SIG-M5 treated with dmso at 0.1 percent for 504 hours (cell line): ENCODE measurements around the gene TRMT112.
A peak's percentile ranks its signal among the peaks of the same experiment; 100 is the strongest.
"Not testable (repeated sequence)": the region's sequence is repeated elsewhere in the genome, so short reads cannot be mapped to it uniquely, and the experiment has no call there.

Experiments
- DNase-seq: peaks from one replicate; lab custom pipeline; 2025; ENCODE audit not compliant: unreplicated experiment; lab: John Stamatoyannopoulos, UW

TRMT112 gene

DNA sequence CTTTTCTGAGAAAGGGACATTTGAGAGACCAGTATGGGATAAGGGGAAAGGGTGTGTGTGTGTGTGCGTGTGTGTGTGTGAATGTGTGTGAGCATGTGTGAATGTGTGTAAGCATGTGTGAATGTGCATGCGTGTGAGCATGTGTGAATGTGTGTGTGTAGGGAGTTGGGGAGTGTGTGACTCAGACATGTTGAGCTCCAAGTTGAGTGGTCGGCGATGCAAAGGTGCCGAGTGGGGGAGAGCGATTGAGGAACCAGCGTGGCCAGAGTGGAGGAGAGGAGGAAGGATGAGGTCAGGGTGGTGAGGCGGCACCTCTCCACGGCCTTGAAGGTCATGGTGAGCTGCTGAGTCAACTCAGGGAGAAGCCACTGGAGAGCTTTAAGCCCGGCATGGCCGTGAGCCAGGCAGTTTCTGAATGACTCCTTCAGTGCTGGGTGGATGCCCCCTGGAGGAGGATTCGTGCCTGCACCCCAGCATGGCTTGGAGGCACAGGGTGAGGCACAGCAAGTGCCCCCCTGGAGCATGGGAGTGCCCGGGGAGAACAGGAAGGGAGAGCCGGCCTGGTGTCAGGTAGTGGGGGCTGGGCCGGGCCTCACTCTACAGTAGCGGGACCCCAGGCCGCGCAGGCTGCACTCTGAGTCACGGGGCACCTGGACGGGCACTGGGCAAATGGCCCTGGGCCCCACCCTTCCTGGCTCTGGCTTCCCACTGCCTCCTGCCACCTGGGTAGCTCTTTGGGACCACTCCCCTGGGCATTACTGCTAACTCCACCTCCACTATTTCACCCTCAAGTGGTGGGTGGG, 14.4 kb upstream of the TRMT112 start:
- peak; percentile 71 for DNase-seq

DNA sequence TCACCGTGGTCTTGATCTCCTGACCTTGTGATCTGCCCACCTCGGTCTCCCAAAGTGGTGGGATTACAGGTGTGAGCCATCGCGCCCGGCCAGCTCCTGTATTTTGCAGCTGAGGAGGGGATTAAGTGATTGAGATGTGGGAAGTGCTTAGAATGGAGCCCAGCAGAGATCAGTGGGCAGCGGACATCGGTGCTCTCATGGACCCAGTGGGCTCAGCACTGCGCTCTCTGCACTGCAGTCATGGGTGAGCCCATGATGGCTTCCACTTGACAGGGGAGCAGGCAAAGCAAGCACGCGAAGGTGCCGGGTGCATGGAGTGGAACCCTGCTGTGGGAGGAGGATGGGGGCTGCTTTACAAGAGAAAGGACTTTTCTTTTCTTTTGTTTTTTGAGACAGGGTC, 13.5 kb upstream of the TRMT112 start:
- DNase-seq: no peak

DNA sequence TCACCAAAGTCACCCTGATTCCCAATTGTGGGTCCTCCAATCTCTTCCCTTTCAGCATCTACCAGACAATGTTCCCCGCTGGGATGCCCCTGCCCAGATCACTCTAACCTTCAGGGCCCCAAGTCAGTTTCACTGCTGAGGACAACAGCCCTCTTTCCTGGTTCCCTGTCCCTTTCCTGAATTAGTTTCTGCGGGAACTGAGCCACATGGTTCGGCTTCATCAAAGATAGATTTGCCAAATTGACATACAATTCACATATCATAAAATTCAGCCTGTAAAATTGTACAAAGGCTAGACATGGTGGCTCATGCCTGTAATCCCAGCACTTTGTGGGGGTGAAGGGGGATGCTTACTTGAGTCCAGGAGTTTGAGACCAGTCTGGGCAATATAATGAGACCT, 10.6 kb upstream of the TRMT112 start:
- no peak for DNase-seq

DNA sequence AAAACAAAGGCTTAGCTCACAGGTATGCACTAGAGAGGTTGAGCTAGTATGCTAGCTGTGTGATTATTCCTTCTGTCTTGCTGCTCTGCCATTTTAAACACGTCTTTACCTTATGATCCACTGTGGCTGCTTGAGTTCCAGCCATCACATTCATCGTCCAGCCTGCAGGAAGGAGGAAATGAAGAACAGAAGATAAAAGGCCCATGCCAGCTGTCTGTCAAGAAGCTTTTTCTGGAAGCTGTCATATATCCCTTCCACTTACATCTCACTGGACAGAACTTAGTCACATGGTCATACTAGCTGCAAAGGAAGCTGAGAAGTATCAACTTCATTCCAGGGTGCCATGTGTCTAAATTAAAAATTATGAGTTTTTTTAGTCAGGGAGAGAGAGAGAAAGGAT, 10.0 kb upstream of the TRMT112 start:
- DNase-seq: no peak

DNA sequence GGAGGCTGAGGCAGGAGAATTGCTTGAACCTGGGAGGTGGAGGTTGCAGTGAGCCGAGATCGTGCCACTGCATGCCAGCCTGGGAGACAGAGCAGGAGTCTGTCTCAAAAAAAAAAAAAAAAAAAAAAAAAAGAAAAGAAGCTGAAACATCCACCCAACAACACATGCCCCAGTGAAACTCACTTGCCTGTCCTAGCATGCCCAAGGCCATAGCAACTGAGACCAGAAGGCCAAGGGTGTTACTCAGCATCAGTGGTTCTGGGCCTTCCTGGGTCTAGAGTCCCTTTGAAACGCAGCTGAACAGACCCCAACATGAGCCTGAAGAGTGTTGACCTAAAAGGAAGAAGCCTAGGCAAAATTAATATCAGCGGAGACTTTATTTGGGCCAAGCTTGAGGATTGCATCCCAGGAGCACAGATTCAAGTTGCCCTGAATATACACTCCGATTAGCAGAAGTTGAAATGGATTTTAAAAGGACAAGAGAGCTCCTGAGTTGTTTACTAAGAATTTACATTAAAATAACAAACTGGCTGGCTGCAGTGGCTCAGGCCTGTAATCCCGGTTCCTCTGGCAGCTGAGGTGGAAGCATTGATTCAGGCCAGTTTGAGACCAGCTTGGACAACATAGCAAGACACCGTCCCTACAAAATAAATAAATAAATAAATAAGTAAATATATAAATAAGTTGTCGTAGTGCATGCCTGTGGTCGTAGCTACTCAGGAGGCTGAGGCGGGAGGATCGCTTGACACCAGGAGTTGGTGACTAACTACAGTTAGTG, 7.5 kb upstream of the TRMT112 start:
- DNase-seq: no peak

DNA sequence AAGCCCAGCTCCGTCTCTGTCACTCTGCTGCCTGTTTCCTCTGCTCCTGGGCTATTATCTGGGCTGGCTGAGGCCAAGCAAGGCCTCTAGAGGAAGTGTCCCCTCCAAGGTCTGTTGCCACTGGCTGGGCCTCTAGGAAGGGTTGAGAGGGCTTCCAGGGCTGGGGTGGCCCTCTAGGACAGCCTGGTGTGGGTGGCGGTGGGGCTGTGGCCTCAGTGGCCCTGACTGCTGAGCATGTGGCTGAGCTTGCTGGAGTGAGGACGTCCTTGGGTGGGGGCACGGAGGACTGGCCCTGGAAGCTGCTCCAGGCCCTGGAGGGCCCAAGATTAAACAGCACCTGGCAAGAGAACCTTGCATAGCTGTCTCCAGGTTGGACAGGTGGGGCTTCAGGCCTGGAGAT, 6.6 kb upstream of the TRMT112 start:
- not testable (repeated sequence) for DNase-seq

DNA sequence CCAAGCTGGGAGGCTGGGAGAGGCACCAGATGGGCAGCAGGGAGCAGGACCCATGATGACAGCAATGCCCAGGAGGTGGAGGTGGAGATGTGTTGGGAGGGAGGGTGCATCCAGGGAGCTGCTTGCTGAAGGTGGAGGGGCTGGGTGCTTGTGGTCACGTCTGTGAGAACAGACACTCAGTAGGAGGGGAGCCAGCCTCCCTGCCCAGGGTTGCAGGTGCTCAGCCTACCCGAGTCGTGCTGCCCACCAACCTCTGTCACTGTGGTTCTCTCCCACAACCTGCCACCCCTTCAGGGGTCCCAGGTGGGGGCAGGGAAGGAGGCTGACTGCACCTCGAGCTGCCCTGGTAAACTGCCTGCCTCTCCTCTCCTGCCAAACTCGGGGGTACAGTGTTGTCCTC, 6.0 kb upstream of the TRMT112 start:
- DNase-seq: no peak

DNA sequence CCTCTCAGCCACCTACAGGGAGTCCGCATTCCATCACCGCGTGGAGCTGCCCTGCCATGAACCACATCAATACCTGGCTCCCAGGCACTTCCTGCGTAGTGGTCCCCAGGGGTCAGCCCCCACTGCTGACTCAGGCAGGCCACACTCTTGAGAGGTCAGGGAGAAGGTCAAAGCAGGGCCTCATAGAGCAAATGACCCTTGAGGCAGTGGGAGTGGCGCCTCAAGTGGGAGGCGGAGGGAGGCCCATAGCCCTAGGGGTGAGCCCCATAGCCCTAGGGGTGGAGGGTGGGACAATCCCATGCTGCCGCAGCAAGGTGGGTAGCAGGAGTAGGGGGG, 5.5 kb upstream of the TRMT112 start:
- no peak for DNase-seq

DNA sequence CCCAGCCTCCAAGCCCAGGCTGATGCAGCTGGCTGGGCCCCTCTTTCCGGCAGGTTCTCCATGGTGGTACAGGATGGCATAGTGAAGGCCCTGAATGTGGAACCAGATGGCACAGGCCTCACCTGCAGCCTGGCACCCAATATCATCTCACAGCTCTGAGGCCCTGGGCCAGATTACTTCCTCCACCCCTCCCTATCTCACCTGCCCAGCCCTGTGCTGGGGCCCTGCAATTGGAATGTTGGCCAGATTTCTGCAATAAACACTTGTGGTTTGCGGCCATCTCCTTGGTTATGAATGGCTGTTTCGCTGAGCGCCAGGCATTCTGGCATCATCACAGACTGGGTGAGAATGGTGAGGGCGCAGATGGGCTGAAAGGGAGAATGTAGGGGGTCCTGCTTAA, 4.2 kb upstream of the TRMT112 start:
- DNase-seq: no peak

DNA sequence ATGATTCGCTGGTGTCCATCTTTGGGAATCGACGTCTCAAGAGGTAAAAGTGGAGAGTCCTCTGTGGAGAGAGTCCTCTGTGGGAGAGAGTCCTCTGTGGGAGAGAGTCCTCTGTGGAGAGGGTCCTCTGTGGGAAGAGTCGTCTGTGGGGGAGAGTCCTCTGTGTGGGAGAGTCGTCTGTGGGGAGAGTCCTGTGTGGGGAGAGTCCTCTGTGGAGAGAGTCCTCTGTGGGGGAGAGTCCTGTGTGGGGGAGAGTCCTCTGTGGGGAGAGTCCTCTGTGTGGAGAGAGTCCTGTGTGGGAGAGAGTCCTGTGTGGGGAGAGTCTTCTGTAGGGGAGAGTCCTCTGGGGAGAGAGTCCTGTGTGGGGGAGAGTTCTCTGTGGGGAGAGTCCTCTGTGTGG, 3.7 kb upstream of the TRMT112 start:
- DNase-seq: no peak

DNA sequence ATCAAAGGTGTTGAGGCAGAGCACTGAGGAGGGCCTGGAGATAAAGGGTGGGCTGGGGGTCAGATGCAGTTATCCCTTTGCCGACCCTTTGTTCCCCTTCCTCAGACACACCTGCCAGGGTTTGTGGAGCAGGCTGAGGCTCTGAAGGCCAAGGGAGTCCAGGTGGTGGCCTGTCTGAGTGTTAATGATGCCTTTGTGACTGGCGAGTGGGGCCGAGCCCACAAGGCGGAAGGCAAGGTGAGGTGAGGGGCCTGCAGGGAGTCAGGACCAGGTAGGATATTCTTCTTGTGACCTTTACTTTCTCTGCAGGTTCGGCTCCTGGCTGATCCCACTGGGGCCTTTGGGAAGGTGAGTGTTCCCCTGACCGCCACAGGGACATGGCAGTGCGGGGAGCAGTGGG, 3.2 kb upstream of the TRMT112 start:
- no peak for DNase-seq

DNA sequence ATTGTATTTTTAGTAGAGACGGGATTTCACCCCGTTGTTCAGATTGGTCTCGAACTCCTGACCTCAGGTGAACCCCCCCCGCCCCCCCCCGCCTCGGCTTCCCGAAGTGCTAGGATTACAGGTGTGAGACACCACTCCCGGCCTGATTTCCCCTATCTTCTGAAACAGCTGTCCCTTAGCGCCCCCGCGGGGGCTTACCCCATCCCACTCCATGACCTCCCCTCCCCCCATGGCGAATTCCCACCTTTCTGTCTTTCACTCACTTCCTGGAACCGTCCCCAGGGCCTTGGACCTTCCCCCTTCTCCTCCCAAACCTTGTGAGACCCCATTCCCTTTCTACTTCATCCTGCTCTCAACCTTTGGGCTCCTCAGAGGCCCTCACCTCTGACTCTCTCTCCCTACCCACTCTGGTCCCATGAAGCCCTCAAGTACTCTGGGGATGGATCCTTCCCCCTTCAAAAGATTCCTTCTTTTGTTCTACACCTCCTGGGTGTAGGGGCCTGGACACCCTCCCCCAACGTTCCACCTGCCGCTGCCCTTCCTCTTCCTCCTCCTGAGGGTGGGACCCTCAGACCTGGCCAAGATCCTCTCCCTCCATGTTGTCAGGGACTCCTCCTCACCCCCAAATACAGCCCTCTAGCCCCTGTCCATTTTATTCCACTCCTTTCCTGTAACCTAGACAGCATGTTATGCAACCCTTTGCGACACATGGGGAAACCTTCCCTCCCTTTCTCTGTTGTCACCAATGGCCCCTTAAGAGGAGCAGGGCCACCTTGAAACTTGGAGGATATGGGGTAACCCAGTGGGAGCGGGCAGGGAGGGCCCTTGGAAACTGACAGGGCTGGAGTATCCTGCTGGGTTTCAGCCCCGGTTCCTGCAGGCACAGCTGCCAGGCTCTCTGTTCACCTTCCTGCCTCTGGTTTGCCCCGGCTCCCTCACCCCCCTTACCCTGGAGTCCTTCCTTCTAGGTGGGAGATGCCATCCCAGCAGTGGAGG, 1.7 kb upstream of the TRMT112 start:
- peak; percentile 80 for DNase-seq

DNA sequence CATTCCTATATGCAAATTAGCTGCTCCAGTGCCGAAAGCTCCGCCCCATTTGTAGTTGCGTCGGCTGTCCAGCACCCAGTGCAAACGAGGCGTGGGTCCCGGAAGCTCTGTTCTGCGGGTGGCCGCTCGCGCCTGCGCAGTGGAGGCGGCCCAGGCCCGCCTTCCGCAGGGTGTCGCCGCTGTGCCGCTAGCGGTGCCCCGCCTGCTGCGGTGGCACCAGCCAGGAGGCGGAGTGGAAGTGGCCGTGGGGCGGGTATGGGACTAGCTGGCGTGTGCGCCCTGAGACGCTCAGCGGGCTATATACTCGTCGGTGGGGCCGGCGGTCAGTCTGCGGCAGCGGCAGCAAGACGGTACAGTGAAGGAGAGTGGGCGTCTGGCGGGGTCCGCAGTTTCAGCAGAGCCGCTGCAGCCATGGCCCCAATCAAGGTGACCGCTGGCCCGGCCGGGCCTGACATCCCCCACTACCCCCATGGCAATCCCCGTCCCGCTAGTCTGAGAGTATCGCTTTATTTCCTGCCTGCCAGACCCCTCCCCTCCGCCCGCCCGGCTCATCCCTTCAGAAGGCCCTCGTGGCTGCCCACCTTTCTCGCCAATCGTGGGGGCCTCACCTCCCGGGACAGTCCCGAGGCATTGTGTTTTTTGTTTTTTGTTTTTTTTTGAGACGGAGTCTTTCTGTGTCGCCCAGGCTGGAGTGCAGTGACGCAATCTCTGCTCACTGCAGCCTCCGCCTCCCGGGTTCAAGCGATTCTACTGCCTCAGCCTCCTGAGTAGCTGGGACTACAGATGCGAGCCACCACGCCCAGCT, 804 bp upstream of the TRMT112 start, which contains the start of gene PRDX5:
TSS of gene PRDX5 (plus strand) at position 161 of the 805 bp plus-strand sequence. CDS start at position 256, 95 bp downstream.
- peak; percentile 96 for DNase-seq

DNA sequence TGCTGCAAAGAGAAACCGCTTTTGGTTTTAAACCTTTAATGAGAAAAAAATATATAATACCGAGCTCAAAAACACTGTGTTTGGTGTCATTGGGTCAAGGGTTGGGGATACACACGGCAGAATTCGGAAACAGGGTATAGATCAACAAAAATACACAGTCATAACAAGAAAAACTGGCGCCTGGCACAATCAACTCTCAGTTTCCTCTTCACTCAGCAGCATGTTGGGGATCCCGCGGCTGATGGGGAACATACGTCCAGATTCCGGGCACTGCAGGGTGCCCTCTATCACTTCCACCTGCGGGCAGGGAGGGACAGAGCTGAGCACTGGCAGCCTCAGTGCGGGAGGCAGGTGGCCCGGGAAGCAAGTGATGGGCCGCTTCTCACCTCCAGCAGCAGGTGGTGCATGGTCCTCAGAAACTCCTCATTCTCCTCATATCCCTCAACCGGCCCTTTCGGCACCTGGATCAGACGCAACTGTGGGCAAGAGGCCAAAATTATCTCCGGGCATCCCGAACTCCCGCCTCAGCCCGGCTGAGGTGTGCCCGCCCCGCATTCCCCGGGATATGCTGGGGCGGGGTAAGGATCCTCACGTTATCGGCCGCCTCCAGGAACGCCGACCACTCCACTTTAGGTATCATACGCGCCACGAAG, 561 bp downstream of the TRMT112 start:
- DNase-seq: no peak

DNA sequence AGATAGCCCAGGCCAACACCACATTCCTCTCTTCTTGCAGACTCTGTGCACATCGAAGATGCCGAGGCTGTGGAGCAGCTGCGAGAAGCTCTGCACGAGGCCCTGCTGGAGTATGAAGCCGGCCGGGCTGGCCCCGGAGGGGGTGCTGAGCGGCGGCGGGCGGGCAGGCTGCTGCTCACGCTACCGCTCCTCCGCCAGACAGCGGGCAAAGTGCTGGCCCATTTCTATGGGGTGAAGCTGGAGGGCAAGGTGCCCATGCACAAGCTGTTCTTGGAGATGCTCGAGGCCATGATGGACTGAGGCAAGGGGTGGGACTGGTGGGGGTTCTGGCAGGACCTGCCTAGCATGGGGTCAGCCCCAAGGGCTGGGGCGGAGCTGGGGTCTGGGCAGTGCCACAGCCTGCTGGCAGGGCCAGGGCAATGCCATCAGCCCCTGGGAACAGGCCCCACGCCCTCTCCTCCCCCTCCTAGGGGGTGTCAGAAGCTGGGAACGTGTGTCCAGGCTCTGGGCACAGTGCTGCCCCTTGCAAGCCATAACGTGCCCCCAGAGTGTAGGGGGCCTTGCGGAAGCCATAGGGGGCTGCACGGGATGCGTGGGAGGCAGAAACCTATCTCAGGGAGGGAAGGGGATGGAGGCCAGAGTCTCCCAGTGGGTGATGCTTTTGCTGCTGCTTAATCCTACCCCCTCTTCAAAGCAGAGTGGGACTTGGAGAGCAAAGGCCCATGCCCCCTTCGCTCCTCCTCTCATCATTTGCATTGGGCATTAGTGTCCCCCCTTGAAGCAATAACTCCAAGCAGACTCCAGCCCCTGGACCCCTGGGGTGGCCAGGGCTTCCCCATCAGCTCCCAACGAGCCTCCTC, 1.5 kb downstream of the TRMT112 start:
- not testable (repeated sequence) for DNase-seq

DNA sequence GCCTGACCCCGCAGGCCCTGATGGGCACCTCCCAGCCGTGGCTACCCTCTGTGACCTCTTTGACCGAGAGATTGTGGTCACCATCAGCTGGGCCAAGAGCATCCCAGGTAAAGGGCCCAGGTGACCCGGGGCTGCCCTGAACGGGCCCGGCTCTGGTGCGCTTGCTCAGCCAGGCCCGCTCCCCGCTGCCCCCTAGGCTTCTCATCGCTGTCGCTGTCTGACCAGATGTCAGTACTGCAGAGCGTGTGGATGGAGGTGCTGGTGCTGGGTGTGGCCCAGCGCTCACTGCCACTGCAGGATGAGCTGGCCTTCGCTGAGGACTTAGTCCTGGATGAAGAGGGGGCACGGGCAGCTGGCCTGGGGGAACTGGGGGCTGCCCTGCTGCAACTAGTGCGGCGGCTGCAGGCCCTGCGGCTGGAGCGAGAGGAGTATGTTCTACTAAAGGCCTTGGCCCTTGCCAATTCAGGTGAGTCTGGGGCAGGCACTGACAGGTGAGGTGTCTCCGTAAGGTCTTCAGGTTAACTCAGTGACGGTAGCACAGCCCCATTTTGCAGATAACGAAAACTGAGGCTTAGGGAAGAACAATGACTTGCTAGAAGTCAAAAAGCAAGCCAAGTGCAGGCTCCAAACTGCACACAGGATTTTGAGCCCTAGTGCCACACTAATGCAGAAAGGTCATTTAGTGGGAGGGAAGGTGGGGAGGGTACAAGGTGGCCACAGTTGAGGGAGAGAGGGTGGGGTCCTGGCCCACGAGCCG, 2.4 kb downstream of the TRMT112 start:
- DNase-seq: no peak

DNA sequence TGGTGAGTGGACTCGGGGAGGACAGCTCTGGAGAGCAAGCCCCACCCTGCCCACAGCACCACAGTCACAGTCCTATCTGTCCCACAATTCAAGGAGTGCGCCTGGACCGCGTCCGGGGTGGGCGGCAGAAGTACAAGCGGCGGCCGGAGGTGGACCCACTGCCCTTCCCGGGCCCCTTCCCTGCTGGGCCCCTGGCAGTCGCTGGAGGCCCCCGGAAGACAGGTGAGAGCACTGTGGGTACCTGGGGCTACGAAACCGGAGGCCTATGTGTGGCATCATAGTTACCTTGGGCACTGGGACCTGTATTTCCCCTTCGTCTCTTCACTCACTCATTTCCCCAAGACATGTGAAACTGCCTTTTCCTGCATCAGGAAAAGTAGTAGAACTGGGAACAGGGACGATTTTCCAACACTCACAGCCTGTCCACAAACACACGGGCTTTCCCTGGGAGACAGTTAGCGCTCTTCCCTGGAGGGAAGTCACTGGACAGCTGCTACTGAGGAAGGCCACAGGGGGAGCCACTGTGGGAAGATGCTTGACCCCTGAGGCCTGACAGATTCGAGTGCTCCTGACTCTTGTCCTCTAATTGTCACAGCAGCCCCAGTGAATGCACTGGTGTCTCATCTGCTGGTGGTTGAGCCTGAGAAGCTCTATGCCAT, 3.1 kb downstream of the TRMT112 start:
- no peak for DNase-seq
